HG03095 (cell line): ENCODE measurements around the gene CSF2RB.

Experiments used
- ATAC-seq: cut with Tn5 transposase; IDR thresholded peaks from one replicate; pipeline ENCODE4 v1.9.1; 2021; ENCODE audit warnings: moderate library complexity; ENCODE audit not compliant: unreplicated experiment

The CSF2RB gene

DNA sequence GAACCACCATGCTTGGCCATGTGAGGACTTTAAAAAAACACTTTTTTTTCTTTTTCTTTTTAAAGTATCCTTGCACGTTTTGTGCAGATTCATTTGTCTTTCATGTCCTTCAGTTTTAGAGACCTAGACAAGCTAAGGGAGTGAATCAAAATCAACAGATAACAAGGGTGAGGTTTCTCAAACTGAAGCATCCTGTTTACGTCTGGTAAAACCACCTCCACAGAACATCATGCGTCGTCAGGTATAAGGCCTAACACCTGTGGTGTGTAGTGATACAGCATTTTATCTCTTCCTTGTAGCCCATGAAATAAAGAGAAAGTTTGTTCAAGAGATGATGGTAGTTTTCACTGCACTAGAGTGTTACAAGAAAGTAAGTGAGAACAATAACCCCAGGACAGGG lies 26.3 kb upstream of the CSF2RB start:
- no peak for ATAC-seq

GRCh38 chr22:36891646-36892045 lies 21.8 kb upstream of the CSF2RB start:
- ATAC-seq = no peak

DNA sequence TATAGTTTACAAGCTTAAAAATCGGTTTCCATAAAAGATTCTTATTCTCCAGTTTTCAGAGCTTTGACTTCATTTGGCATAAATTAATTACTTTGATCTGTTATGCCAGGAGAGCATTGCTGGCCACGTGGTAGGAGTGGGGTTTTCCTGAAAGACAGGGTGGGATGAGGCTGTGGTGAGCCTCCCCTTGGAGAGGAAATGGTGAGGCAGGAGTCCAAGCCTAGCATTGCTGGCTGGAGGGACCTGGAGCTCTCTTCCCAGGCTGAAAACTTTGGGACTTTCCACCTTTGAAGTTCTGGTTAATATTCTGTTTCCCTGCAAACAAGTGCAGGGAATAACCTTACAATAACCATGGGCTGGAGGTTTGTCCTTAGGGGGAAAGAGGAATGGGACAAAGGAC lies 21.1 kb upstream of the CSF2RB start:
- no peak for ATAC-seq

- no peak for ATAC-seq
Observed at GRCh38 chr22:36893262-36893661, 20.2 kb upstream of the CSF2RB start.

GRCh38 chr22:36894266-36894665 lies 19.2 kb upstream of the CSF2RB start:
- ATAC-seq = no peak

DNA sequence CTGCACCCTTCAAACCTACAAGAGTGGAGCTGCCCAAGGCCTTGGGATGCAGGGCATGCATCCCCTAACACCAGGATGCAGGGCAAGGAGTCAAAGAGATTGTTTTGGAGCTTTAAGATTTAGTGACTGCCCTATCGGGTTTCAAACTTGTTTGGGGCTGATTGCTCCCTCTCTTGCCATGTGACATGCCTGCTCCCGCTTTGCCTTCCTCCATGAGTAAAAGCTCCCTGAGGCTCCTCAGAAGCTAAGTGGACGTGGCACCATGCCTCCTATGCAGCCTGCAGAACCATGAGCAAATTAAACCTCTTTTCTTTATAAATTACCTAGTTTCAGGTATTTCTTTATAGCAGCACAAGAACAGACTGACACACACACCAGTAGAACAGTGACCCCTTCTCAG lies 15.8 kb upstream of the CSF2RB start:
- no peak for ATAC-seq

DNA sequence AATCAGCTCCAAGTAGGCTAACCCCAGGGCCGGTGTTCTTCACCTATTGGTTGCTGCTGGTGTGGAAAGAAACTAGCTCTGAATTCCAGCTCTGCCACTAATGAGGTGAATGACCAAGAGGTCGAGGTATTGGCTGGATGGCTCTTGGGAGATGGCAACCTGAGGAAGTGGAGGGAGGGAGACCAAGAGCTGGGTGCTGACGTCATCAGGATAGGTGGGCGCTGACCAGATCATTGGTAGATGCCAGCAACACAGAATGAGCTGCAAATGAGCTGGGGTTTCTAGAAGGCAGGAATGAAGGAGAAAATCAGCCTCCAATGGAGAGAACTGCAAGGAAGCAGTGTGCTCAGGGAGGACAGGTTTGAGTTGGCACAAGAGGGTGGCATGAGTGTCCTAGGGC lies 14.7 kb upstream of the CSF2RB start:
- no peak for ATAC-seq

DNA sequence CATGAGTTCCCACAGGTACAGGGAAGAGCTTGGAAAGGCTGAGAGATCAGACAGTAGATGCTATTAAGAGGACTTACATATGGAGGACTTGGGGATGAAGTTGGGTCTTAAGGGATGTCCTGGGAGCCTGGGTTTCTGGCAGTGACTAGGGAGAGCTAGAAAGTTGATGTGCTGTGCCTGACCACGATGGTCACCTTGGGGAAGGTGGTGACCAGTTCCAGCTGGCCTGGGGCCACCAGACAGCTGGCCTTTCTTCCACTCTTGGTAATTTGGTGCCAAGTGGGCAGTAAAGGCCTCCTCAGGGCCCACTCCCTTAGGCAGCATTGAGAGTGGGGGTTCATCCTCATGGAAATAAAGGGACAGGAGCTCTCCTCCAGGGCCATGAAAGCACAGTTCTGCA lies 13.9 kb upstream of the CSF2RB start:
- ATAC-seq = no peak

- ATAC-seq = no peak
Observed at GRCh38 chr22:36900225-36900624, 13.2 kb upstream of the CSF2RB start.

GRCh38 chr22:36900880-36901279 lies 12.5 kb upstream of the CSF2RB start:
- ATAC-seq = no peak

DNA sequence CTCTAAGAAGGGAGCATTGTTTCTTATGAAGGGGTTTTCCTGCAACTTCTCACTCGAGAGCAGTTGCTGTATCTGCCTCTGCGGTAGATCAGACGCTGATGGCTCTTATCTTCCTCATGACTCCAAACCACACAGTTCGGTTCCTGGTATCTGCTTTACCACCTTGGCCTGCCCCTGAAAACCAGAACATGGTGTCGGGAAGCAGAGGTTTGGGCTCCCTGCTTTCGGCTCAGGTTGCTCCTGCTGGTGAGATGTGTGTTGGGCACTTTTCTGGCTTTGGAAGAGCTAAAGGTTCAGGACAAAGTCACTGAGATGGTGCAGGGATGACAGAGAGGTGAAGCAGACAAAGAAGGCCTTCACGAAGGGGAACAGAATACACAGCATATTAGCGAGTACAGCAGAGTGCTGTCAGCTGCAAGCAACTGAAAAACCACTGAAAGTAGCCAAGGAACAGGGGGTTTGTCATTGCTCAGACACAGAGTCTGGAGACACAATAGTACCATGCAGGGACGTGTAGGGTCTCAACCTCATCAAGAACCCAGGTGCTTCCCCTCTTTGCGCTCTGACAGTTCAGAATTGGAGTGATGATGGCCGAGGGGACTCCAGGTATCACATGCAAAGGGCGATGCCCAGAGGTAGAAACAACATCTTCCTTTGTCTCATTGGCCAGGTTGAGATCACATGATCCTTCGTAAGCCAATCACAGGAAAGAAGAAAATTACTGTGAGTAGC lies 11.9 kb upstream of the CSF2RB start:
- peak; percentile 61 for ATAC-seq

- no peak for ATAC-seq
Observed at GRCh38 chr22:36902143-36902926, 11.1 kb upstream of the CSF2RB start.

DNA sequence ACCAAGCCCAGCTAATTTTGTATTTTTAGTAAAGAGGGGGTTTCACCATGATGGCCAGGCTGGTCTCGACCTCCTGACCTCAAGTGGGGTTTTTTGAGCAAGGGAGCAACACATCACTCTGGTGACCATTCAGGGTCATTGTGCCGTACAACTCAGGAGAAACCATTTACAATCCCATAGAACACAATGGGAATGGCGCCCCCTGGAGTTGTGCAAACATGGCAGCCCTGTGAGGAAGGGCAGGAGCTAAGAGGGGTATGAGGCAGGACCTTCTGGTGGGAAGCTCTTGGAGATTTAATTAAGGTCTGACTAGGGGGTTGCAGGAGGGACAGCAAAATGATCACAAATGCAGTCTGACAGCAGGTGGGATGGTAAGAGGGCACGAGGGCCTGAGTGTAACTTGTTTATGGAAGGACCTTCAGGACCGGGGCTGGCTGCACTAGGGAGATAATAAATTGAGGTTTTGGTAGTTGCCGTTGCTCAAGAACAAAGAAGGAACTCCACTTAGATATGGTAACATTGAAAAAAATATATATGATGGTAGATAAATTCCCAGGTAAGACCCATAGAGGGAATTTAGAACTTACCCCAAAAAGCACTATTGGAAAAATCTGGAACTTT lies 9.1 kb upstream of the CSF2RB start:
- no peak for ATAC-seq

DNA sequence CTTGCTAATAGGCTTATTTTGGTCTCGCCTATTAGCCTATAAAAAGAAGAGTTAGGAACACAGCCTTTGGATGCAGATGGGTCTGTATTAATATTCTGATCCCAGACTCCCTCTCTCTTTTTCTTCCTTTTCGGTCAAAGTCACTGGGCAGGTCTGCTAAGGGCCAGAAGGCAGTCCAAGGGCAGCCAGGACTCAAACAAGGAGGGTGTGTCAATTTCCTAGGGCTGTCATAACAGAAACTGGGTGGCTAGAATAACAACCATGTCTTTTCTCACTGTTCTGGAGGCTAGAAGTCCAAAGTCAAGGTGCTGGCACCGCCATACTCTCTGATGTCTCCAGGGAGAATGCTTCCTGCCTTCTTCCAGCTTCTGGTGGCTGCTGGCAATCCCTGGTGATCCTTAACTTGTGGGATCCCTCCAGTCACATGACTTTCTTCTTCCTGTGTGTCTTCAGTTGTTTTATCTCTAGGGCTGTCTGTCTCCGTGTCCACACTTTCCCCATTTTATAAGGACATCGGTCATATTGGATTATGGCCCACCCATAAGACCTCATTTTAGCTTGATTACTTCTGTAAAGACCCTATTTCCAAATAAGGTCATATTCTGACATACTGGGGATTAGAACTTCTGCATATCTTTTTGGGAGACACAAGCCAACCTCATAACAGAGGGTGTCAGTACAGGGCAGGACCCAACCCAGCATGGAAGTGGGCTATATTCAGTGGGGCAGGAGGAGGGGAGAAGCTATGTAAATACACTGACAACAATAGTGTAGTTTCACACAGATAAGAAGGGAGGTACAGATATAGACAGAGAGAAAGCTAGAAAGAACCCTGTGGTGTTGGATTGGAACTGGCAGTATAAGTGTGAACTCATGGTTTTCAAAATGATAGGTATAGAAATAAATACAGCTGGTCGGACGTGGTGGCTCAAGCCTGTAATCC lies 5.9 kb upstream of the CSF2RB start:
- ATAC-seq = no peak

GRCh38 chr22:36910461-36910860 lies 3.0 kb upstream of the CSF2RB start:
- ATAC-seq = no peak

DNA sequence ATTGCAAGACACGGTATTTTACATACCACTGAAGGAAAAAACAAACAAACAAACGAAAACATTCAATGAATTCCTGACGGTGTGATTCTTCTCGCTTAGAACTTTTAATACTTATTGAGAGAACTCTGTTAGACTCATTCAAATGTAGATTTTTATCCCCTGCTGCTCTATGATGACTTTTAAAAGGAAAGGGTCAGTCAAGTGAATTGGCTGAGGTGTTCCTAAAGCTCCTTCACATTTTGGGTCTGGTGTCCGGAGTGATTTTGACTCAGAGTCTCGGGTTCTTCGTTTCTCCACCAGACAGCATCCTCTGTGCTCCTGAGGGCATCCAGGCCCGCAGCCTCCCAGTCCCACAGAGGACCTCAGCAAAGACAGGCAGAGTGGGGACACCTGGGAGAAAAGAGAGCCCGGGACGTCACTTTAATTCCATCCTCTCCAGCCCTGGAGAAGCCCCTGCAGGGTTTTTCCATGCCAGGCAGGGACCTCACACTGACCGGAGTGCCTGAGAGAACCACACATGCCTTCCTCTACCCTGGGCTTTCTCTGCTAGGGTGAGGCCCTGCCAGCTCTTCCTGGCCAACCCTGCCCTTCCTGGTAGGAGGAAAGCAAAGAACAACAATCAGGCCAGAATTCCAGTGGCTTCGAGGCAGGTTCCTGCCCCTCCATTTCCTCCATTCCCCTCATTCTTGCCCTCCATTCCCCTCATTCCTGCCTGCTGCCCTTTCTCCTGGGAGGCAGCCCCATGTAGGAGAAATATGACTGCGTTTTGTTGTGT lies 1.4 kb upstream of the CSF2RB start:
- no peak for ATAC-seq

- no peak for ATAC-seq
Observed at GRCh38 chr22:36912694-36913426, 568 bp upstream of the CSF2RB start.

GRCh38 chr22:36914390-36914752 lies 943 bp downstream of the CSF2RB start:
- ATAC-seq = no peak

GRCh38 chr22:36916034-36916433 lies 2.6 kb downstream of the CSF2RB start:
- ATAC-seq = no peak
